GM18867 (cell line): ENCODE measurements around the gene RASL11B.
"Not testable (repeated sequence)": the region's sequence is repeated elsewhere in the genome, so short reads cannot be mapped to it uniquely, and the experiment has no call there.

Experiments used
- ATAC-seq: cut with Tn5 transposase; IDR thresholded peaks from one replicate; pipeline ENCODE4 v1.9.1; 2021; ENCODE audit warnings: mild to moderate bottlenecking, moderate library complexity; ENCODE audit not compliant: unreplicated experiment

The RASL11B gene, protein sequence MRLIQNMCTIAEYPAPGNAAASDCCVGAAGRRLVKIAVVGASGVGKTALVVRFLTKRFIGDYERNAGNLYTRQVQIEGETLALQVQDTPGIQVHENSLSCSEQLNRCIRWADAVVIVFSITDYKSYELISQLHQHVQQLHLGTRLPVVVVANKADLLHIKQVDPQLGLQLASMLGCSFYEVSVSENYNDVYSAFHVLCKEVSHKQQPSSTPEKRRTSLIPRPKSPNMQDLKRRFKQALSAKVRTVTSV

GRCh38 chr4:52861879-52862616 is at the start of gene RASL11B:
TSS of gene RASL11B (plus strand) at chr4:52862317. CDS start at chr4:52862508, 191 bp downstream.
- peak; percentile 98 for ATAC-seq

DNA sequence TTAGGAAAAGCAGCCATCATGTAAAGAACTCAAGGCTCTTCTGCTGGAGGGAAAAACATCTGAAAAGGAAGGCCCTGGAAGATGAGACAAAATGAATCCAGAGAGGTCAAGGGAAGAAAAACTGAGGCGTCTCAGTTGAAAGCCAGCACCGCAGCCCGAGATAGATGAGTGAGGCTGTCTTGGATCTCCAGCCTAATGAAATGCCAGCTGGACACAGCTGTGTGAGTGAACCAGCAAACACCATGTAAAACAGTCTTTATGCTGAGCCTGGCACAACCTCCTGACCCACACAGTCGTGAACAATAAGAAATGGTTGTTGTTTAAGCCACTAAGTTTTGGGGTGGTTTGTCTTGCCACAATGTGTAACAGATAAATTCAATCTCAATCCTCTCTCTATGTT is 48.6 kb upstream of the RASL11B start:
- no peak for ATAC-seq

DNA sequence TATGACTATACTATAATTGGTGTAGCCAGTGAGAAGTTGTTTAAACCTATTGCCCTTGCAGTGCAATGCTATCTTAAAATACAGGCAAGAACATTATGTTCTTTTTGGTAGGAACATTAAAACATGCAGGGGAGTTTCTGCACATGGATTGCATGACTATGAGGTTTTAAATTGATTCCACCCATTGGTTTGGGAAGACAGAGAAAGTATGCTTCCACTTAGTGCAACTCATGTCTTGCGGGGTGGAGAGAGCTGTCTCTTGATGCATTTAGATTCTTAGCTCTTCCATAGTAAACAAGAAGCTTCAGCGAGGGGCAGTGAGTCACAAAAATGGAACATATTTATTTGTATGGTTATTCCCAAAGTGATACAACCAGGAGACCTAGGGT is 39.5 kb upstream of the RASL11B start:
- ATAC-seq = no peak

DNA sequence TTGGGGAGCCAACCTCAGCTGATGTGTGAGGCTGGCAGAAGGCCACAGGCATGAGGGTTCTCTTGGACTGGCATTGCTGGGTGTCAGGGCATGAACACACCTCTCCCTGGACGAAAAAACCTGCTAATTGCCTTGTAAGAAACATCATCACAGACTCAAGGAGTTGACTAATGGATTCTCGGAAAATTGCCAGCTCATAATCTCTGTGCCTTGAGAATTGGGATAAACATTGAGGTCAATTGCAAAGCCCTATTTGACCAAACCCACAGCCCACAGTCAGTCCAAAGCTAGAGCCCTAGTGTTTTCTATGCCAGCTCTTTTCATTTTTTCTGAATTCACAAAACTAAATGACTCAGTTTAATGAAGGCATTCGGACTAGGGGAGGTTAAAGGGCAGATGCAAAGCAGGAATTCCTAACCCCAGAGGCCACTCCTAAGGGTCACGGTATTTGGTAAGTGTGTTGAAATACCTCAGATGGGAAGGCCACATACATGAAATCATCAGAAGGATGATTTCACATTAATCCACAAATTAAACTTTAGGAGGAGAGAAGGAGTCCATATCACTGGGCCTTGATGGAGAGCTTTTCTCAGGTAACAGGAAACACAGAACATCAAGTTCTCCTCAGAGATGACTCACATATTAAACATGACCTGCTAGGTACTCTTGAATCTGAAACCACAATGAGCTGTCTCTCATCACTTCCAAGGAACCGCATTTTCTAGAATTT is 39.0 kb upstream of the RASL11B start:
- ATAC-seq = no peak

- no peak for ATAC-seq
Measured at GRCh38 chr4:52823702-52824092, 38.4 kb upstream of the RASL11B start.

GRCh38 chr4:52824270-52824602 is 37.9 kb upstream of the RASL11B start:
- no peak for ATAC-seq

- no peak for ATAC-seq
Measured at GRCh38 chr4:52824603-52825459, 37.3 kb upstream of the RASL11B start.

DNA sequence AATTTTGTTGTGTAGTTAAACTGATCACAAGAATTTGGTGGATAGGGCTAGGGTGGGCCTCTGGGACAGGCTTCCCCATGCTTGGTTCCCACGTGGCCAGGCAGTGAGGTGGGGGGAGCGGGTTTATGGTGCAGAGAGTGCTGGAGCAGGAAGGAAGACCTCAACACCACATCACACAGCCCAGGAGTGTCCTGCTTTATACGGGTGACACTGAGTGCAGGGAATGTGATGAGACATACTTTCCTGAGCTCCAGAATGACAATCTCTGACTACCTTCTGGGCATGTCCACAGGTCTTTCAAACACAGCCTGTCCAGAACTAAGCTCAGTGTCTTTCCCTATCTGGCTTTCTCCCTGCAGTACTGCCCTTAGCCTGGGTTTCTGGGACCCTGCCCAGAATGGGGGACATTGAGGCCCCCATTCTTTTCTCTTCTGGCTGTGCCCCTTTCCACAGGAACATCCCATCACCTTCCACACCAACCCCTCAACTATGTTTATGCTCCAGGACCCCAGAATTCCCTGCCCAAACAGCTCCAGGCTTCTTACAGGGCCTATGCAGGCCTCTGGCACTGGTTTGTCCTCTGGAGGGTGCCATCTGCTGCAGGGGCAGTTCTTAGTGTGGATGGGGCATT is 36.5 kb upstream of the RASL11B start:
- no peak for ATAC-seq

GRCh38 chr4:52833941-52834525 is 28.1 kb upstream of the RASL11B start:
- ATAC-seq = no peak

- not testable (repeated sequence) for ATAC-seq
Measured at GRCh38 chr4:52834641-52835456, 27.3 kb upstream of the RASL11B start.

- ATAC-seq = no peak
Measured at GRCh38 chr4:52836120-52836519, 26.0 kb upstream of the RASL11B start.

DNA sequence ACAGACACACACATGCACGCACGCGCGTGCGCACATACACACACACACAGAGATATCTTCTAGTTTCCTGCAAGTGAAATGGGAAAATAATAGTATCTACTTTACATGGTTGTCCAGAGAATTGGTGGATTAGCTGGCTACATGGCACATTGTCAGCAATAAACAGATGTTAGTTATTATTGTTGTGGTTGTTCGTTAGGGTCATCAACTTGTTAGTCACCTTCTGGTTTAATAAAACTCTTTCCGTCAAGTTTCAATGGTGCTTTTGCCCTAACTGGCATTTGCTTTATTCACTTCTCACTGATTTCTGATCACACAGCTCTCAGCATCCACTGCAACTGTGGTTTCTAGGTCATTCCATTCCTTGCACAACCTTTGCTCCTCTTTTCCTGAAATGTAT is 25.4 kb upstream of the RASL11B start:
- no peak for ATAC-seq

GRCh38 chr4:52837716-52838558 is 24.2 kb upstream of the RASL11B start:
- ATAC-seq = no peak

GRCh38 chr4:52838729-52839586 is 23.2 kb upstream of the RASL11B start:
- no peak for ATAC-seq

DNA sequence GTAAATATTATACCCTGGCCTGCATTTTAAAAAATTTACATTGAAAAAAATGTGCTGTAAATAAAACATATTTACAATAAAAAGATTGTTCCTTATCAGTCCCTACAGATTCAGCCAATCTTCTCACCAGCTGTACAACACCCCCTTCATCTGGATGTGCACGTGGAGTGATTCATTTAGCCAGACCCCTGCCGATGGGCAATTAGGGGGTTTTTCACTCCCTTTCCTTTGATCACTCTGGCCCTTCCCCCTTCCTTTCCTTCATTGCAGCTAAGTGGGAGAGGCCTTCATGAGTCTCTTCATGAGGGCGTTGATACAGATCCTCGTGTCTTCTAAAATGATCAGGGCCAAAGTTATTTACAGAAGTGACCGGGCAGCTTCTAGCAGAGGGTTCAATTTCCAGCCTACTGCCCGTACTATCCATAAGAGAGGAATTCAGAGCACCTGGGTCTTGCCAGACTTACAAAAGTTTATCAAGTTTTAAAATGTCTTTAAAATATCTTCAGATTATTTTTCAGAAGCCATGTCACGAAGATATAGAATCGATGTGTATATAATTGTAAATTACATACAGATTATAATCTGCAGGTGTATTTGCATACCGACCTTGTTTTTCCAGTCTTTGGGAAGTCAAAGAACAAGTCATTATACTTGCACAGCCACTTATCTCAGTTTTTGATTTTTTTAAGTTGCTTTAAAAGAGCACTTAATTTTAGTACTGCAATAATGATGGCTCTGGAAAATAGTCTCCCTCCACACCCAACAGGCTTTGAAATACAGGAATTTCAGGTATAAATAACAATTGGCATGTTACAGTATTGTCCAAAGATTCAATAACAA is 21.4 kb upstream of the RASL11B start:
- no peak for ATAC-seq

- ATAC-seq = no peak
Measured at GRCh38 chr4:52841682-52842456, 20.2 kb upstream of the RASL11B start.
